ENCODE data around the gene PLPPR3. TPM values are rescaled to one million over a fixed set of nuclear protein-coding genes. Genes with fewer than 3 reads are reported as not detected.
"Not testable (repeated sequence)": the region's sequence is repeated elsewhere in the genome, so short reads cannot be mapped to it uniquely, and the experiment has no call there.

The PLPPR3 gene
- total RNA-seq, 1 donor from 2014 or later, result 46.3 TPM

DNA sequence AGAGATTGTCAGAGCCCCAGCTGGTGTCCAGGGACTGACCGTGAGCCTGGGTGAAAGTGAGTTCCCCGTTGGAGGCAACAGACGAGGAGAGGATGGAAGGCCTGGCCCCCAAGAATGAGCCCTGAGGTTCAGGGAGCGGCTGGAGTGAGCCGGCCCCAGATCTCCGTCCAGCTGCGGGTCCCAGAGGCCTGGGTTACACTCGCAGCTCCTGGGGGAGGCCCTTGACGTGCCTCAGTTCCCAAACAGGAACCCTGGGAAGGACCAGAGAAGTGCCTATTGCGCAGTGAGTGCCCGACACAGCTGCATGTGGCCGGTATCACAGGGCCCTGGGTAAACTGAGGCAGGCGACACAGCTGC lies 29.2 kb upstream of the PLPPR3 start:
- H3K36me3 Mint-ChIP-seq (ENCODE audit: low read depth), result no peaks in the 10 kb centered on the region
- H3K27me3 Mint-ChIP-seq (ENCODE audit: low read depth), result peaks cover 33% of the 10 kb centered on the region
- no peak overlapping the region for H3K4me3 Mint-ChIP-seq
- DNase-seq (ENCODE audit: low read depth, low spot score), result no peak
- H3K9me3 Mint-ChIP-seq, result no peaks in the 10 kb centered on the region
- no peak overlapping the region for H3K27ac Mint-ChIP-seq (ENCODE audit: unreplicated experiment)
- TF ChIP-seq, protein P1, sequence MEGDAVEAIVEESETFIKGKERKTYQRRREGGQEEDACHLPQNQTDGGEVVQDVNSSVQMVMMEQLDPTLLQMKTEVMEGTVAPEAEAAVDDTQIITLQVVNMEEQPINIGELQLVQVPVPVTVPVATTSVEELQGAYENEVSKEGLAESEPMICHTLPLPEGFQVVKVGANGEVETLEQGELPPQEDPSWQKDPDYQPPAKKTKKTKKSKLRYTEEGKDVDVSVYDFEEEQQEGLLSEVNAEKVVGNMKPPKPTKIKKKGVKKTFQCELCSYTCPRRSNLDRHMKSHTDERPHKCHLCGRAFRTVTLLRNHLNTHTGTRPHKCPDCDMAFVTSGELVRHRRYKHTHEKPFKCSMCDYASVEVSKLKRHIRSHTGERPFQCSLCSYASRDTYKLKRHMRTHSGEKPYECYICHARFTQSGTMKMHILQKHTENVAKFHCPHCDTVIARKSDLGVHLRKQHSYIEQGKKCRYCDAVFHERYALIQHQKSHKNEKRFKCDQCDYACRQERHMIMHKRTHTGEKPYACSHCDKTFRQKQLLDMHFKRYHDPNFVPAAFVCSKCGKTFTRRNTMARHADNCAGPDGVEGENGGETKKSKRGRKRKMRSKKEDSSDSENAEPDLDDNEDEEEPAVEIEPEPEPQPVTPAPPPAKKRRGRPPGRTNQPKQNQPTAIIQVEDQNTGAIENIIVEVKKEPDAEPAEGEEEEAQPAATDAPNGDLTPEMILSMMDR (conservative IDR thresholded peaks at IDR 0.05), result no peak
- H3K4me1 Mint-ChIP-seq, result no peaks in the 10 kb centered on the region

DNA sequence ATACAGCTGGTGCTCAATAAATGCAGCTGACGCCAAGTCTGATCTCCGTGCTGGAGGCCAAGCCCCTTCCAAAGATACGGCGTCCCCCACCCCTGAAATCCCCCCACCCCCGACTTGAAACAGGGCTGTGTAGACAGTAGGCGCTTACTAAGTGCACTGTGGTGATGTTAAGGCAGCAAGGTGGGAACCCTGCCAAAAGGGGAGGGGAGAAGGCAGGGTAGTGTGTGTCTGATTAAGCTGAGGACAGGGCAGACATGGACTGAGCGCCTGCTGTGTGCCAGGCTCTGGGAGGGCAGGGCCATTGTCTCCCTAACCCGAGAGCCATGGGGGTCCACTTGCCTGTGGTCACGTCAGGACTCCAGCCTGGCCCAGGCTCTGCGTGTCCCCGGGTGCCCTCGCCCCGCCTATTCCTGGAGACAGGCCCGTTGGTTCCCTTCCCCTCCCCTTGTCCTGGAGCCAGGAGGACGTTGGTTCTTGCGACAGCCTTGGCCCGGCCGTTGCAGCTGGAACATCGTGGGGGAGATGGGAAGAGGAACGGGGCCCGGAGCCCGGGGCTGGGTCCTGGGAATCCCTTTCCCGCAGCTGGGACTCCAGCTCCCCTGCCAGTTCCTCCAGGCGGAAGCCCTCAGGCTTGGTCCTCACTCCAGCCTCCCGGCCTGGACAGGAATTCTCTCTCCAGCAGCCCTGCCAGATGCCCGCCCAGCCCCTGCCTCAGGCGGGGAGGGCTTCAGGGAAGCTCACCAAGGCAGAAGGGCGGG lies 28.6 kb upstream of the PLPPR3 start:
- Mint-ChIP-seq H3K27me3 (ENCODE audit: low read depth) (peaks cover 39% of the 10 kb centered on the region), H3K36me3 (ENCODE audit: low read depth) (no peaks in the 10 kb centered on the region), H3K27ac (ENCODE audit: unreplicated experiment) (no peak overlapping the region), H3K9me3 (no peaks in the 10 kb centered on the region), H3K4me3 (no peak overlapping the region), H3K4me1 (peaks cover 4% of the 10 kb centered on the region)
- DNase-seq (ENCODE audit: low read depth, low spot score), result no peak
- TF ChIP-seq, protein P1 (conservative IDR thresholded peaks at IDR 0.05), result no peak

DNA sequence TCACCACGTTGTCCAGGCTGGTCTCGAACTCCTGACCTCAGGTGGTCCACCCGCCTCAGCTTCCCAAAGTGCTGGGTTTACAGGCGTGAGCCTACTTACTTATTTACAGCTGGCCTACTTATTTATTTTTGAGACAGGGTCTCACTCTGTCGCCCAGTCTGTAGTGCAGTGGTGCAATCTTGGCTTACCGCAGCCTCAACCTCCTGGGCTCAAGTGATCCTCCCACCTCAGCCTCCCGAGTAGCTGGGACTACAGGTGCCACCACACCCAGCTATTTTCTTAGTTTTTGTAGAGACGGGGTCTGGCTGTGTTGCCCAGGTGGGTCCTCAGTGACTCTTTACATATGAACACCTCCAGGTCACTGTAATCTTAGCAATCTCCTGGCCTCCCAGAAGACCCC lies 27.4 kb upstream of the PLPPR3 start:
- H3K27ac Mint-ChIP-seq (ENCODE audit: unreplicated experiment); H3K4me3 Mint-ChIP-seq; H3K9me3 Mint-ChIP-seq; H3K36me3 Mint-ChIP-seq (ENCODE audit: low read depth); H3K4me1 Mint-ChIP-seq; DNase-seq (ENCODE audit: low read depth, low spot score): not testable (repeated sequence)
- H3K27me3 Mint-ChIP-seq (ENCODE audit: low read depth), result peaks cover 50% of the 10 kb centered on the region

DNA sequence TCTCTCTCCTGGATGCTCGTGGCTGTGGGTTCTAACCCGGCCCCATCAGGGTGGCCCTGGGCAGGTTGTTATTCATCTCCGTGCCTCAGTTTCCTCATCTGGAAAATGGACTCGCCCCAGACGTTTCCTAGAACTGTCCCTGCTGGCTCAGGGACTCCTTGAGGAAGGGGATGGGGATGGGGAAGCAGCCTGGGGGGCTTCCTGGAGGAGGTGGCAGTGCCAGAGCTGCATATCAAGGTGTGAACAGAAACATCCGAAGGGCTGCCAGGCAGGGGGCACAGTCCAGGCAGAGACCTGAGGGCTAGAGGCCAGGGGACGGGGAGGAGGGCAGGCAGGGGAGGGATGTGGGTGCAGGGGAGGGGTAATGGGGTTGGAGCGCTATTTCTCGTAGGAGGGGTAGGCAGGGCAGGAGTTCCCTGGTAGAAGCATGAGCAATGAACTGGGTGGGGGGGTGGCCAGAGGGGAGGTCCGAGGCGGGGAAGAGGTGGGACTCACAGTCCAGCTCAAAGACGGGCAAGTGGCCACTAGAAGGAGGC lies 26.7 kb upstream of the PLPPR3 start:
- H3K36me3 Mint-ChIP-seq (ENCODE audit: low read depth), result no peaks in the 10 kb centered on the region
- H3K4me1 Mint-ChIP-seq, result peaks cover 4% of the 10 kb centered on the region
- TF ChIP-seq, protein P1 (conservative IDR thresholded peaks at IDR 0.05), result no peak
- no peak for DNase-seq (ENCODE audit: low read depth, low spot score)
- peaks cover 54% of the 10 kb centered on the region for H3K27me3 Mint-ChIP-seq (ENCODE audit: low read depth)
- no peak overlapping the region for H3K4me3 Mint-ChIP-seq
- no peak overlapping the region for H3K27ac Mint-ChIP-seq (ENCODE audit: unreplicated experiment)
- no peaks in the 10 kb centered on the region for H3K9me3 Mint-ChIP-seq

DNA sequence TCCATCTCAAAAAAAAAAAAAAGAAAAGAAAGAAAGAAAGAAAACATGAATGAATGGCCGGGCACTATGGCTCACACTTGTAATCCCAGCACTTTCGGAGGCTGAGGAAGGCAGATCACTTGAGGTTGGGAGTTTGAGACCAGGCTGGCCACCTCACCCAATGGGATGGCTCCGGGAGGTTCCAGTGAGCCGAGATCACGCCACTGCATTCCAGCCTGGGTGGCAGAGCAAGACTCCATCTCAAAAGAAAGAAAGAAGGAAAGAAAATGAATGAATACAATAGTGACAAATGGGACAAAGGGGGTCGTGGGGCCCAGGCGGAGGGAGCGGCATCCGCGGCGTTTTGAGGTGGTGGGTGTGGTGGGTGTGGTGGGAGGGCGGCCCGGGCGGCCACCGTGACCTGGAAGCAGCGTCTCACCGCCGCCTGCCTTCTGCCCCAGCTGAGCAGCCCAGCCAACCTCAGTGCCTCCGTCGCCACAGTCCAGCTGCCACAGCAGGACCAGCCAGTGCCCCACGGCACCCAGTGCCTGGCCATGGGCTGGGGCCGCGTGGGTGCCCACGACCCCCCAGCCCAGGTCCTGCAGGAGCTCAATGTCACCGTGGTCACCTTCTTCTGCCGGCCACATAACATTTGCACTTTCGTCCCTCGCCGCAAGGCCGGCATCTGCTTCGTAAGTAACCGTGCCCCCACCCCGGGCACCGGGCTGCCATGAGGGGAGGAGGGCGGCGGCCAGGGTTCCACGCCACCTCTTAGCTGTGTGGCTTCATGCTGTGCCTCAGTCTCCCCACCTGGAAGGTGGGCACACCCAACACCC lies 24.2 kb upstream of the PLPPR3 start:
- no peak overlapping the region for H3K27ac Mint-ChIP-seq (ENCODE audit: unreplicated experiment)
- H3K4me3 Mint-ChIP-seq, result no peak overlapping the region
- TF ChIP-seq, protein P1 (conservative IDR thresholded peaks at IDR 0.05), result no peak
- H3K9me3 Mint-ChIP-seq, result no peaks in the 10 kb centered on the region
- H3K27me3 Mint-ChIP-seq (ENCODE audit: low read depth), result peaks cover 72% of the 10 kb centered on the region
- peaks cover 8% of the 10 kb centered on the region for H3K4me1 Mint-ChIP-seq
- DNase-seq (ENCODE audit: low read depth, low spot score), result no peak
- H3K36me3 Mint-ChIP-seq (ENCODE audit: low read depth), result no peaks in the 10 kb centered on the region

DNA sequence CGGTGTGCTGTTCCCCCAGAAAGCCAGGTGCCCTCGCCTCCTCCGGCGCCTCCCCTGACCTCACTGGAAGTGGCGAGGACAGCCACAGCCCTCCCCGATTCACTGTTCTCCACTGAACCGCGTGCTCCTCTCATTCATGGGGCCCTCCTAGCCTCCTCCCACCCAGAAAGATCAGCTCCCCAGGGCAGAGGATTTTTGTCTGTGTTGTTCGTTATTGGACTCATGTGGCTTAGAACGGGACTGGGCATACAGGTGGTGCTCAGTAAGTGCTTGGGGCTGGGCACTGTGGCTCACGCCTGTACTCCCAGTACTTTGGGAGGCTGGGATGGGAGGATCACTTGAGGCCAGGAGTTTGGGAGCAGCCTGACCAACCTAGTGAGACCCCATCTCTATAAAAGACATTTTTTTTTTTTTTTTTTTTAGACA lies 22.8 kb upstream of the PLPPR3 start:
- peaks cover 8% of the 10 kb centered on the region for H3K4me1 Mint-ChIP-seq
- H3K36me3 Mint-ChIP-seq (ENCODE audit: low read depth), result no peaks in the 10 kb centered on the region
- H3K27me3 Mint-ChIP-seq (ENCODE audit: low read depth), result peaks cover 70% of the 10 kb centered on the region
- no peak overlapping the region for H3K27ac Mint-ChIP-seq (ENCODE audit: unreplicated experiment)
- H3K9me3 Mint-ChIP-seq, result no peaks in the 10 kb centered on the region
- H3K4me3 Mint-ChIP-seq, result no peak overlapping the region
- no peak for DNase-seq (ENCODE audit: low read depth, low spot score)
- TF ChIP-seq, protein P1 (conservative IDR thresholded peaks at IDR 0.05), result no peak

All from neural crest cell (in vitro differentiated cells).